Measurements from ENCODE around the gene CCDC43.

- TF ChIP-seq CHD2 (IDR thresholded peaks at IDR 0.05; ENCODE audit: low read depth, low read length) (no peak), CREB1 (IDR thresholded peaks at IDR 0.05) (no peak), CREB1 (CRISPR knock-in tag; IDR thresholded peaks at IDR 0.05) (no peak), POLR2A (IDR thresholded peaks at IDR 0.05; ENCODE audit: insufficient read depth in 1 of 2, low read depth in 2 of 2, low read length in 2 of 2) (no peak), ZNF562 (CRISPR knock-in tag; IDR thresholded peaks at IDR 0.05; ENCODE audit: borderline replicate concordance) (no peak), DNMT1 (CRISPR knock-in tag; IDR thresholded peaks at IDR 0.05) (no peak), PCBP1 (IDR thresholded peaks at IDR 0.05; ENCODE audit: borderline replicate concordance, low read depth, low read length) (no peak), KMT2A (CRISPR knock-in tag; IDR thresholded peaks at IDR 0.05) (no peak), HDAC6 (IDR thresholded peaks at IDR 0.05; ENCODE audit: low read depth, low read length) (no peak), CBFB (CRISPR knock-in tag; IDR thresholded peaks at IDR 0.05) (no peak), HINFP (CRISPR knock-in tag; IDR thresholded peaks at IDR 0.05; ENCODE audit: low read depth) (no peak), ZNF256 (CRISPR knock-in tag; conservative IDR thresholded peaks at IDR 0.05) (no peak), RARG (CRISPR knock-in tag; IDR thresholded peaks at IDR 0.05; ENCODE audit: low read depth) (no peak), ZNF749 (CRISPR knock-in tag; IDR thresholded peaks at IDR 0.05; ENCODE audit: borderline replicate concordance) (no peak)
These were observed 43.3 kb downstream of the CCDC43 start for GRCh38 chr17:44646280-44646679.
